Calu3 (cell line): ENCODE data around the gene SLC46A1. TPM values are rescaled to one million over a fixed set of nuclear protein-coding genes. Genes with fewer than 3 reads are reported as not detected.

Experiments
- BruUV-seq: library from RNA; stranded (reverse); fragments of 400-500 nt; replicated peaks from 2 replicates; lab custom pipeline; 2021; lab: Mats Ljungman, UMichigan
- CTCF ChIA-PET: fragments of 300-600 bp; sonication (Branson Sonifier 250); formaldehyde crosslinking; loops from one replicate; lab custom pipeline; 2022; ENCODE audit warnings: antibody characterized with exemption; lab: Charles Lee
- DNase-seq: peaks from one replicate; pipeline ENCODE4 v3.0.0; 2022
- H3K27ac Mint-ChIP-seq: one replicate; pipeline ENCODE4 v1.8.0; 2022; ENCODE audit warnings: mixed read lengths; ENCODE audit not compliant: unreplicated experiment
- H3K27me3 Mint-ChIP-seq: one replicate; pipeline ENCODE4 v1.8.0; 2022; ENCODE audit warnings: mixed read lengths; ENCODE audit not compliant: unreplicated experiment
- H3K36me3 Mint-ChIP-seq: one replicate; pipeline ENCODE4 v1.8.0; 2022; ENCODE audit warnings: mild to moderate bottlenecking, moderate library complexity, mixed read lengths; ENCODE audit not compliant: insufficient read depth, unreplicated experiment
- H3K4me1 Mint-ChIP-seq: one replicate; pipeline ENCODE4 v1.8.0; 2022; ENCODE audit warnings: mild to moderate bottlenecking, low read depth, mixed read lengths; ENCODE audit not compliant: unreplicated experiment
- H3K4me3 Mint-ChIP-seq: one replicate; pipeline ENCODE4 v1.8.0; 2022; ENCODE audit warnings: mild to moderate bottlenecking, low read depth, moderate library complexity, mixed read lengths; ENCODE audit not compliant: unreplicated experiment
- H3K9me3 Mint-ChIP-seq: one replicate; pipeline ENCODE4 v1.8.0; 2022; ENCODE audit warnings: low read depth, mixed read lengths; ENCODE audit not compliant: unreplicated experiment
- intact Hi-C: fragments of 100-400 bp; cut with micrococcal nuclease; formaldehyde crosslinking; loops from one replicate; pipeline ENCODE4 v1.10.0; 2022; ENCODE audit not compliant: unreplicated experiment
- total RNA-seq: library from RNA; stranded (reverse); gene quantifications from 2 replicates; pipeline ENCODE4 v1.2.3, GENCODE V29; 2022
- TF ChIP-seq, protein P1 (sequence below): fragments of 200-600 bp; IDR thresholded peaks from one replicate; pipeline ENCODE4 v1.8.0; 2022; ENCODE audit warnings: antibody characterized with exemption; ENCODE audit not compliant: unreplicated experiment

SLC46A1 gene
- total RNA-seq, 1 experiment from 2014 or later, result 17.0 TPM

DNA sequence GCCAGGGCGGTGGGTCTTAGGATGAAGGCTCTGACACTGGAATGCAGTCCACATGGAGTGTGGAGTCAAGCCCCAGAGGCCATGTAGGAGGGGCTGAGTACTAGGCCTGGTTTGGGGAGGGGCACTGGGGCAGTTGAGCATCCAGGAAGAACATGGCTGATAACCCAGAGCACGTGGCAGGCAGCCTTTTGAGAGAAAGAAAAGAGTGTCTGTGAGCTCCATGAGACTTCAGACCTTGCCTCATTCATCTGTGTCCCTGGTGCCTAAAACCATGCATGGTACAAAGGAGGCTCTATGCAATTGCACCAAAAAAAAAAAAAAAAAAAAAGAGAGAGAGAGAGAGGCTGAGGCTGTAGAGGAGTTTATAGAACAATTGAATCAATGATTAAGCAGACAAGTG lies 14.6 kb downstream of the SLC46A1 start:
- H3K9me3 Mint-ChIP-seq, result no peaks in the 10 kb centered on the region
- no peaks in the 10 kb centered on the region for H3K4me1 Mint-ChIP-seq
- BruUV-seq, result no TSS peak
- no peaks in the 10 kb centered on the region for H3K27me3 Mint-ChIP-seq
- H3K4me3 Mint-ChIP-seq, result no peak overlapping the region
- CTCF ChIA-PET, result interaction anchor here (0.7 kb wide), 1 partner anchor 9 kb away, joined by 11 read pairs; no protein-coding TSS in a partner anchor
- no peaks in the 10 kb centered on the region for H3K36me3 Mint-ChIP-seq
- intact Hi-C loops, result no loop called here
- TF ChIP-seq, protein P1, sequence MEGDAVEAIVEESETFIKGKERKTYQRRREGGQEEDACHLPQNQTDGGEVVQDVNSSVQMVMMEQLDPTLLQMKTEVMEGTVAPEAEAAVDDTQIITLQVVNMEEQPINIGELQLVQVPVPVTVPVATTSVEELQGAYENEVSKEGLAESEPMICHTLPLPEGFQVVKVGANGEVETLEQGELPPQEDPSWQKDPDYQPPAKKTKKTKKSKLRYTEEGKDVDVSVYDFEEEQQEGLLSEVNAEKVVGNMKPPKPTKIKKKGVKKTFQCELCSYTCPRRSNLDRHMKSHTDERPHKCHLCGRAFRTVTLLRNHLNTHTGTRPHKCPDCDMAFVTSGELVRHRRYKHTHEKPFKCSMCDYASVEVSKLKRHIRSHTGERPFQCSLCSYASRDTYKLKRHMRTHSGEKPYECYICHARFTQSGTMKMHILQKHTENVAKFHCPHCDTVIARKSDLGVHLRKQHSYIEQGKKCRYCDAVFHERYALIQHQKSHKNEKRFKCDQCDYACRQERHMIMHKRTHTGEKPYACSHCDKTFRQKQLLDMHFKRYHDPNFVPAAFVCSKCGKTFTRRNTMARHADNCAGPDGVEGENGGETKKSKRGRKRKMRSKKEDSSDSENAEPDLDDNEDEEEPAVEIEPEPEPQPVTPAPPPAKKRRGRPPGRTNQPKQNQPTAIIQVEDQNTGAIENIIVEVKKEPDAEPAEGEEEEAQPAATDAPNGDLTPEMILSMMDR, result no peak
- H3K27ac Mint-ChIP-seq, result no peak overlapping the region
- no peak for DNase-seq

DNA sequence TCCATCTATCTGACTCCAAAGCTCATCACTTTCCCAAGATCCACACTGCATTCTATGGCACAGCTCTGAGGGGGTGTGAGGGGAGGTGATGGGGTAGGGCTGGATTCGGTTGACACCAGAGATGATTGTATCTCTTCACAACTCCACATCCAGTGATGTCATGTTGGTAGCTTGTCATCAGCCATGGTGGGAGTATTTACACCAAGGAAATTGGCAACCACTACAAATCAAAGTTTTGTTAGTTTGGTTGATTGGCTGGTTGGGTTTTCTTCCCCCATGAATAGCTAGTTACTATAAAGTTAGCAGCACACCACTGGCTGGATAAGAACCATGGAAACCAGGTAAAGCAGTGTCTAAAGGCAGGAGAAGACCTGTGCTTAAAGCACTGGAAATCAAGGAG lies 15.0 kb downstream of the SLC46A1 start:
- Mint-ChIP-seq H3K27me3 (no peaks in the 10 kb centered on the region), H3K9me3 (no peaks in the 10 kb centered on the region), H3K27ac (no peak overlapping the region), H3K4me1 (no peaks in the 10 kb centered on the region), H3K4me3 (no peak overlapping the region), H3K36me3 (no peaks in the 10 kb centered on the region)
- intact Hi-C loops, result no loop called here
- TF ChIP-seq, protein P1, result no peak
- no peak for DNase-seq
- CTCF ChIA-PET, result interaction anchor here (0.7 kb wide), 1 partner anchor 9 kb away, joined by 11 read pairs; no protein-coding TSS in a partner anchor
- BruUV-seq, result no TSS peak

DNA sequence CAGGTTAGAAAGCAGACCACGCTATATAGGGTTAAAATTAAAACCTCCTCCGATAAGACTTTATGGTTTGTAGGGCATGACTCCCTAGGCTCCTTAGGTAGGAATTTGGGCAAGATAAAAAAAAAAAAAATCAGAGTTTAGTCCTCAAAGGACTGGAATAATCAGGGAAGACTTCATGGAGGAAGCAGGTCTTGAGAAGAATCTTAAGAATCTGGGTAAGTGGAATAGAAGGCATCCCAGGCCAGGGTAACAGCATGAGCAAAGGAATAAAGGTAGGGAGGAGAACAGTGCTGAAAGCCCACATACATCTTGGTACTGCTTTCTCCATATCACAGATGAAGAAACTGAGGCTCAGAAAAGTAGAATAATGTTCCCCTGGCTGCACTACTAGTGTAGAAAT lies 15.4 kb downstream of the SLC46A1 start:
- TF ChIP-seq, protein P1, result no peak
- DNase-seq, result no peak
- intact Hi-C loops, result no loop called here
- no peaks in the 10 kb centered on the region for H3K9me3 Mint-ChIP-seq
- CTCF ChIA-PET, result no interaction called here
- no peak overlapping the region for H3K27ac Mint-ChIP-seq
- BruUV-seq, result no TSS peak
- no peaks in the 10 kb centered on the region for H3K36me3 Mint-ChIP-seq
- H3K4me3 Mint-ChIP-seq, result no peak overlapping the region
- no peaks in the 10 kb centered on the region for H3K4me1 Mint-ChIP-seq
- H3K27me3 Mint-ChIP-seq, result no peaks in the 10 kb centered on the region

DNA sequence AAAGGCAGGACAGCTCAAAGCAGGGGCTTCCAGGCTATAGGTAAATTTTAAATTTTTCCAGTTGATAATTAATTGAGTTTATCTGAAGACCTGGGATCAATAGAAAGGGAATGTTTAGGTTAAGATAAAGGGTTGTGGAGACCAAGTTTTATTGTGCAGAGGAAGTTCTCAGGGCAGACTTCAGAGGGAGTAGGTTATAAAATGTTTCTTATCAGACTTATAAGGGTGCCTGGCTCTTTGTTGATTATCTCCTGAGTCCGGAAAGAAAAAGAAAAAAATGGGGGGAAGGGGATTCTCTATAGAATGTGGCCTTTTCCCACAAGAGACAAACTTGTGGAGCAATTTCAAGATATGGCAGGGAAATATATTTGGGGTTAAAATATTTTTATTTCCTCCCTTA lies 15.9 kb downstream of the SLC46A1 start:
- no peak overlapping the region for H3K27ac Mint-ChIP-seq
- TF ChIP-seq, protein P1, result no peak

More for the DNA sequence above, 15.9 kb downstream of the SLC46A1 start:
- no TSS peak for BruUV-seq
- Mint-ChIP-seq H3K9me3 (no peaks in the 10 kb centered on the region), H3K4me3 (no peak overlapping the region), H3K36me3 (no peaks in the 10 kb centered on the region), H3K27me3 (no peaks in the 10 kb centered on the region), H3K4me1 (no peaks in the 10 kb centered on the region)
- no peak for DNase-seq
- intact Hi-C loops, result no loop called here
- CTCF ChIA-PET, result no interaction called here
